Psoas muscle (tissue), 8 donors: ENCODE results near the gene UNC45A. TPM values are rescaled to one million over a fixed set of nuclear protein-coding genes. Genes with fewer than 3 reads are reported as not detected.

Source experiments
- ATAC-seq, 4 donors: fragments of 200-7000 bp; cut with Tn5 transposase; one replicate each; pipeline ENCODE4 v1.9.1; 2020; ENCODE audit warnings: moderate library complexity in 3 of 4, mild to moderate bottlenecking in 2 of 4
- DNase-seq, 2 donors: peaks; one replicate each; pipeline ENCODE4 v3.0.0-alpha.2; 2020
- H3K27ac ChIP-seq: fragments of 200-600 bp; one replicate; pipeline ENCODE4 v1.8.0; 2022
- H3K27me3 ChIP-seq, 3 donors: fragments of 200-600 bp in 1 of 3; one replicate each; pipeline versions ENCODE4 v1.6.1 to v1.8.0; 2013 to 2022; ENCODE audit warnings: low read length in 2 of 3, mild to moderate bottlenecking in 2 of 3, moderate library complexity in 1 of 3; ENCODE audit not compliant: insufficient read depth in 3 of 3
- H3K36me3 ChIP-seq, 2 donors: fragments of 200-600 bp in 1 of 2; one replicate each; pipeline versions ENCODE4 v1.6.1 to v1.8.0; 2013 to 2022; ENCODE audit warnings: low read depth in 1 of 2, mild to moderate bottlenecking in 1 of 2, moderate library complexity in 1 of 2; ENCODE audit not compliant: insufficient read depth in 1 of 2
- H3K4me1 ChIP-seq: fragments of 200-600 bp; one replicate; pipeline ENCODE4 v1.8.0; 2022
- H3K4me3 ChIP-seq: fragments of 200-600 bp; one replicate; pipeline ENCODE4 v1.8.0; 2022; ENCODE audit warnings: mild to moderate bottlenecking
- H3K9me3 ChIP-seq: fragments of 200-600 bp; one replicate; pipeline ENCODE4 v1.8.0; 2022
- WGBS, 3 donors: extraction: QIAGEN DNeasy Blood & Tissue Kit; methylation state at CpG; one replicate each; pipeline versions ENCODE4 v1.1.6 to v1.1.7; 2013; 5-methylcytosine and 5-hydroxymethylcytosine counted together
- intact Hi-C, 2 donors: fragments of 100-400 bp; cut with DNase I; formaldehyde crosslinking; loops; one replicate each; pipeline versions ENCODE4 v1.11.0 to v1.14.2; 2022
- polyA plus RNA-seq, 3 donors: library from polyadenylated mRNA; stranded (reverse); fragments of 200-250 nt; gene quantifications; one replicate each; pipeline ENCODE4 v1.2.3, GENCODE V29; 2013
- total RNA-seq, 4 donors: library from RNA; stranded (reverse); fragmentation: NEBNext Ultra II Directional in 2 of 4; extraction: Animal tissue kit (Norgen Biotek cat#: 25700) in 2 of 4; gene quantifications; one replicate each; pipeline versions ENCODE4 v1.2.1 to v1.2.4, GENCODE V29; 2021 to 2023
- TF ChIP-seq, protein P1 (sequence below): fragments of 200-600 bp; IDR thresholded peaks from one replicate; pipeline ENCODE4 v1.8.0; 2022; ENCODE audit warnings: antibody characterized with exemption
- donor health status: healthy with polysubstance abuse.
- donor health status: DM: no; HTN: no; CAD: no; lungs with moderate emphysema.
- donor health status: Bipolar disorder and iron deficiency.
- donor health status: healthy.
- donor health status: DM: yes; HTN: yes; CAD: no.
- donor health status: DM: no; HTN: no; CAD: no.
- donor health status: DM: no; HTN: no; CAD: no.
- donor health status: DM: yes; HTN: yes; CAD: no.

Gene UNC45A
- total and polyA plus RNA-seq, 7 donors, result 9.2 to 17.5 (median 12.0) TPM

DNA sequence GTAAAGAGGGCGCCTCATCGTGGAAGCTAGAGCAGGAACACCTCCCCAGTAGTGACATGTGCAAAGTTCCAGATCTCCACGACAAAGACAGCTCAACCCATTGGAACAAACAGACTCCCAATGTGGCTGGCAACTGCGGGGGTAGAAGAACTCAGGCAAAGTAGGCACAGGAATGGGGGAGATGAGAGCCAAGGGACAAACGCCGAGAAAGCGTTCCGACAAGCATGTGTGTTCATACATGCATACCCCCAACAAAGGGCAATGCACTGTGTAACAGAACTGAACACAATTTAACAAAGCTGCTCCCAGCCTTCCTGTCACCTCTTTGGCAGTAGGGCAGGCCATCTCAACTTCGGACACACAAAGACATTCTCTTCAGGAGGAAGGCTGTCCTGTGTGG lies 31.2 kb downstream of the UNC45A start:
- no peak overlapping the region for H3K4me3 ChIP-seq
- WGBS, 3 donors, result 88 to 91% (median 90%) methylated on average over 9 of the region's 9 CpGs
- ATAC-seq (no peak), DNase-seq (no peak)
- H3K36me3 ChIP-seq, result peaks cover 6 to 67% of the 10 kb centered on the region in 2 donors
- no peak overlapping the region for H3K27ac ChIP-seq
- no peaks in the 10 kb centered on the region for H3K9me3 ChIP-seq
- H3K27me3 ChIP-seq, result no peaks in the 10 kb centered on the region
- no peaks in the 10 kb centered on the region for H3K4me1 ChIP-seq
- intact Hi-C loops, result no loop called here
- TF ChIP-seq, protein P1, sequence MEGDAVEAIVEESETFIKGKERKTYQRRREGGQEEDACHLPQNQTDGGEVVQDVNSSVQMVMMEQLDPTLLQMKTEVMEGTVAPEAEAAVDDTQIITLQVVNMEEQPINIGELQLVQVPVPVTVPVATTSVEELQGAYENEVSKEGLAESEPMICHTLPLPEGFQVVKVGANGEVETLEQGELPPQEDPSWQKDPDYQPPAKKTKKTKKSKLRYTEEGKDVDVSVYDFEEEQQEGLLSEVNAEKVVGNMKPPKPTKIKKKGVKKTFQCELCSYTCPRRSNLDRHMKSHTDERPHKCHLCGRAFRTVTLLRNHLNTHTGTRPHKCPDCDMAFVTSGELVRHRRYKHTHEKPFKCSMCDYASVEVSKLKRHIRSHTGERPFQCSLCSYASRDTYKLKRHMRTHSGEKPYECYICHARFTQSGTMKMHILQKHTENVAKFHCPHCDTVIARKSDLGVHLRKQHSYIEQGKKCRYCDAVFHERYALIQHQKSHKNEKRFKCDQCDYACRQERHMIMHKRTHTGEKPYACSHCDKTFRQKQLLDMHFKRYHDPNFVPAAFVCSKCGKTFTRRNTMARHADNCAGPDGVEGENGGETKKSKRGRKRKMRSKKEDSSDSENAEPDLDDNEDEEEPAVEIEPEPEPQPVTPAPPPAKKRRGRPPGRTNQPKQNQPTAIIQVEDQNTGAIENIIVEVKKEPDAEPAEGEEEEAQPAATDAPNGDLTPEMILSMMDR, result no peak

DNA sequence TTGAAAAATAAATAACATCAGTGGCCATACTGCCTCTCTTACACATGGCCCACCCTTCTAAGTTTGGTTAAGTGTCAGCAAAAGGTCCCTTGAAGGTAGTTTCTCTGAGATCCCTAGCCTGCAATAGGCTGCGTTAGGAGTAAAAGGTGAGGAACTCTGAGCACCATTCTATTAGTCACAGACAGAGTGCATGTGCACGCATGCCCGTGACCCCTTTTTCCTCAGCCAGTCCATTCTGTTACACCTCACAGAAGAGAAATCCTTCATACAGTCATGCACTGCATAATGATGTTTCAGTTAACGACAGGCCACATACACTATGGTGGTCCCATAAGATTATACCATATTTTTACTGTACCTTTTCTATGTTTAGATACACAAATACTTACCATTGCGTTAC lies 32.1 kb downstream of the UNC45A start:
- peaks cover 6 to 58% of the 10 kb centered on the region in 2 donors for H3K36me3 ChIP-seq
- WGBS, 3 donors, result 83 to 99% (median 90%) methylated on average over 5 of the region's 5 CpGs

DNA sequence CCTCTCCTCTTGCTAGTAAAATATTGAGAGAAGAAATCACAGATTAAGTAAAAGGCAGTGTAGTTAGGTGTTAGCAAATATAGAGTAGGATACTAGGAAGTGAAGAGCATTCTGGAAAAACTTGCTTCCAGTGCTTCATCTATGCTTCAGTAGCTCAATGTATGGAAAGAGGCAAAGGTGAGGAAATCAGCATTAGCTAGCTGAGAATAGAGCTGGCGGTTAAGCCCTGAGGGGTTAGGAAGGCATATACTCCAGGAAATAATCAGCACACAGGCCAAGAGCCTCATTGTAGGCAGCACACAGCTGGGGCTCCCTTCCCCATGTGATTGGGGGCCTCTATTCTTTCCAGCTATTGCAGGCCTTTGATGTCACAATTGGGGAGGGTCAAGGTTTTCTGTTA lies 33.3 kb downstream of the UNC45A start:
- Histone ChIP-seq H3K36me3 (peaks cover under 1 to 46% of the 10 kb centered on the region in 2 donors), H3K27me3 (no peaks in the 10 kb centered on the region), H3K4me1 (no peaks in the 10 kb centered on the region), H3K9me3 (no peaks in the 10 kb centered on the region), H3K4me3 (no peak overlapping the region), H3K27ac (no peak overlapping the region)
- intact Hi-C loops, result no loop called here
- 90 to 95% (median 92%) methylated on average over 1 of the region's 1 CpG for WGBS, 3 donors
- TF ChIP-seq, protein P1, result no peak
- no peak for DNase-seq
- no peak for ATAC-seq

More for the DNA sequence above, 32.1 kb downstream of the UNC45A start:
- no peak for DNase-seq
- ATAC-seq, result no peak
- no peak overlapping the region for H3K27ac ChIP-seq
- TF ChIP-seq, protein P1, result no peak
- no peaks in the 10 kb centered on the region for H3K9me3 ChIP-seq
- H3K4me1 ChIP-seq, result no peaks in the 10 kb centered on the region
- no peaks in the 10 kb centered on the region for H3K27me3 ChIP-seq
- intact Hi-C loops, result no loop called here
- no peak overlapping the region for H3K4me3 ChIP-seq

DNA sequence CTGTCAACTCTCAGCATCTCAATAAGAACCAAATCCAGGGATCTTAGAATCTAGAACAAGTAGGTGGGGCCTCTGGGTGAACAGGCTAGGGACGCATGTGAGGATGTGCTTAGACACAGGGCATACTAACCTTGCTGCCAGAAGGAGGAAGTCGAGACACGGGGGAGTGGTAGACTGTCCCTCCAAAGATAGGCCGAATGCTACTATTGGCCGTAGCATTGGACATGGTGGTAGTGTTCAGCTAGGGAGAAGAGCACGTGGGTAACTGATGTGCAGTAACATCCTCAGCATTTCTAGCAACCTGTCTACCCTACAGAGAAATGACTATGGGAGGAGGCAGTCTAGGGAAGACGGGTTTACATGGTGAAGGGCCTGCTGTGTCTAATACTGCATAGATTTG lies 35.2 kb downstream of the UNC45A start:
- H3K4me1 ChIP-seq, result no peaks in the 10 kb centered on the region
- DNase-seq (no peak), ATAC-seq (no peak)
- no peak overlapping the region for H3K4me3 ChIP-seq
- peaks cover 0 to 30% of the 10 kb centered on the region in 2 donors for H3K36me3 ChIP-seq
- intact Hi-C loops, result no loop called here
- H3K27ac ChIP-seq, result no peak overlapping the region
- TF ChIP-seq, protein P1, result no peak
- WGBS, 3 donors, result 93 to 94% (median 93%) methylated on average over 7 of the region's 7 CpGs
- H3K9me3 ChIP-seq, result no peaks in the 10 kb centered on the region
- no peaks in the 10 kb centered on the region for H3K27me3 ChIP-seq

DNA sequence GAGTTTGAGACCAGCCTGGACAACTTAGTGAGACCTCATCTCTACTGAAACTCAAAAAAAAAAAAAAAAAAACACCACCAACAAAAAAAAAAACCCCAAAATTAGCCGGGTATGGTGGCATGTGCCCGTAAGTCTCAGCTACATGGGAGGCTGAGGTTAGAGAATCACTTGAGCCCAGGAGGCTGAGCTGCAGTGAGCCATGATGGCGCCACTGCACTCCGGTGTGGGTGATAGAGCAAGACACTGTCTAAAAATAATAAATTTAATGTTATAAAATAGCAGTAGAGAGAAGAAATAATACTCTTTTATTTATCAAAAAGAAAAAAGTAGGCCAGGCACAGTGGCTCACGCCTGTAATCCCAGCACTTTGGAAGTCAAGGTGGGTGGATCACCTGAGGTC lies 37.0 kb downstream of the UNC45A start:
- Histone ChIP-seq H3K27ac (no peak overlapping the region), H3K4me1 (no peaks in the 10 kb centered on the region), H3K36me3 (peaks cover 0 to 12% of the 10 kb centered on the region in 2 donors), H3K4me3 (no peak overlapping the region), H3K9me3 (no peaks in the 10 kb centered on the region), H3K27me3 (no peaks in the 10 kb centered on the region)
- ATAC-seq, result no peak
- 93 to 96% (median 95%) methylated on average over 5 of the region's 5 CpGs for WGBS, 3 donors
- DNase-seq, result no peak
- TF ChIP-seq, protein P1, result no peak
- intact Hi-C loops, result no loop called here
